ENCODE measurements around the gene SHISA9. TPM values are rescaled to one million over a fixed set of nuclear protein-coding genes. Genes with fewer than 3 reads are reported as not detected.

SHISA9 gene
- total and polyA plus RNA-seq, 12 donors, result 0.04 to 0.96 (median 0.13) TPM; not detected in 3

DNA sequence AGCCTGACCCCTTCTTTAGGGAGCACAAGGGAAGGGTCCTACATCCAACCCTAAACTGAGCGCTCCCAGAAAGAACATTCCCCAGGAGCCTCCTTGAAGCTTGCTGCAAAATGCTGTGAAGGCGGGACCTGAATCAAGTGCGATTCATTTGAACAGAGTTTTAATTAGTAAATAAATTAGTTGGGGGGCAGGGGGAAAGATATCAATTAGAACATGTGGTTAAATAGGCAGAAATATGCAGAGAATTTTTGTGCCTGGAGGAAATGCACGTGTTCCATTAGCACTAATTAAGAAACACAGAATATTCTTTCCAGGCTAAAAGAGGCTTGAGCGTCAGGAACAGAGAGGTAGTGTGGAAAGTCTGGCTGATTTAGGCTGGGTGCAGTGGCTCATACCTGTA is 38.5 kb upstream of the SHISA9 start:
- Histone ChIP-seq H3K9me3 (no peaks in the 10 kb centered on the region), H3K4me3 (no peak overlapping the region), H3K4me1 (no peaks in the 10 kb centered on the region), H3K27me3 (peaks cover 0 to 8% (median 0%) of the 10 kb centered on the region in 7 donors), H3K27ac (no peak overlapping the region), H3K36me3 (no peaks in the 10 kb centered on the region)
- DNase-seq (no peak), ATAC-seq (no peak)
- TF ChIP-seq, protein P1, sequence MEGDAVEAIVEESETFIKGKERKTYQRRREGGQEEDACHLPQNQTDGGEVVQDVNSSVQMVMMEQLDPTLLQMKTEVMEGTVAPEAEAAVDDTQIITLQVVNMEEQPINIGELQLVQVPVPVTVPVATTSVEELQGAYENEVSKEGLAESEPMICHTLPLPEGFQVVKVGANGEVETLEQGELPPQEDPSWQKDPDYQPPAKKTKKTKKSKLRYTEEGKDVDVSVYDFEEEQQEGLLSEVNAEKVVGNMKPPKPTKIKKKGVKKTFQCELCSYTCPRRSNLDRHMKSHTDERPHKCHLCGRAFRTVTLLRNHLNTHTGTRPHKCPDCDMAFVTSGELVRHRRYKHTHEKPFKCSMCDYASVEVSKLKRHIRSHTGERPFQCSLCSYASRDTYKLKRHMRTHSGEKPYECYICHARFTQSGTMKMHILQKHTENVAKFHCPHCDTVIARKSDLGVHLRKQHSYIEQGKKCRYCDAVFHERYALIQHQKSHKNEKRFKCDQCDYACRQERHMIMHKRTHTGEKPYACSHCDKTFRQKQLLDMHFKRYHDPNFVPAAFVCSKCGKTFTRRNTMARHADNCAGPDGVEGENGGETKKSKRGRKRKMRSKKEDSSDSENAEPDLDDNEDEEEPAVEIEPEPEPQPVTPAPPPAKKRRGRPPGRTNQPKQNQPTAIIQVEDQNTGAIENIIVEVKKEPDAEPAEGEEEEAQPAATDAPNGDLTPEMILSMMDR (IDR thresholded peaks at IDR 0.05), result no peak
- intact Hi-C loops (cut with DNase I), result no loop called here
- WGBS, 2 donors, result 81 to 82% methylated on average over 5 of the region's 5 CpGs

DNA sequence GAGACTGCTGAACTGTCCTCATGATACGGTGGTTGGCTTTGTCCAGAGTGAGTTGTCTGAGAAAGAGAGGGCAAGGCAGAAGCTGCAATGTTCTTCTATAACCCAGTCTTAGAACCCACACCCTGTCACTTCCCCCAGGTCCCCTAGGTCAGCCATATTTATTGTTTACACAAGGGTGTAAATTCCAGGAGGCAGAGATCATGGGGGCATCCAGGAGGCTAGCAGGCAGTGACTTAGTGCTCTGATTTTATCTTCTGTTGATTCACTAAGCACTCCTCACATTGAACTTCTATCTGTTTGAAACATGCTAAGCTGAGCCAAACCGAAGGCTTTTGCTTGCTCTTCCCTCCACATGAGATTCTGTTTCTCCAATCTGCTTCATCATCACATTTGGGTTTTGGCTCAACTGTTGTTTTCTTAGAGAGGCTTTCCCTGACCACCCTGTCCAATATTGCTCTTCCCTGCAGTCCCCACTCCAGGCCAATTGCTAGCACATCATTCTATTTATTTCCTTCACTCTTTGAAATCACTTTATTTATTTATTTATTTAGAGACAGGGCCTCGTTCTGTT is 34.3 kb upstream of the SHISA9 start:
- Histone ChIP-seq H3K4me3 (no peak overlapping the region), H3K36me3 (no peaks in the 10 kb centered on the region), H3K27me3 (peaks cover 0 to 11% (median 0%) of the 10 kb centered on the region in 7 donors), H3K9me3 (peaks cover 0 to 10% (median 0%) of the 10 kb centered on the region in 11 donors), H3K27ac (no peak overlapping the region), H3K4me1 (no peaks in the 10 kb centered on the region)
- DNase-seq (no peak), ATAC-seq (no peak)
- intact Hi-C loops (cut with DNase I), result no loop called here
- TF ChIP-seq, protein P1 (IDR thresholded peaks at IDR 0.05), result no peak
- WGBS, 2 donors, result 64 to 65% methylated on average over 3 of the region's 3 CpGs

DNA sequence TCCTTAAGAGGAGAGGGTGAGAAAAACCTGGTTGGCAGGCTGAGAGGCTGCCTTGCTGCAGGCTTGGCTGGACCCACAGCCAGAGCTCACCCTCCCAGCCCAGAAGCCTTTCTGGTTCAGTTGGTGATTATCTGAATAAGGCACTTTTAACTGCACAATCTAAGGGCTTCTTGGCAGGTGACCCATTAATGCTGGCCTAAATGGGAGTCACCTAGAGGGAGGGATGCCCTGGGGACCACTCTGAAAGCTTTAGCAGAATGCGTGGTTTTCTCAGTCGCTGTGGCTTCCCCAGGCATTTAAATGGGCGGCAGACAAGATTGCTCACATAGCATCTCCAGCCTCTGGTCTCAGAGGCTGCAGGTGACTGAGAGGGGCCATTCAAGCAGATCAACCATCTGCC is 33.2 kb upstream of the SHISA9 start:
- Histone ChIP-seq H3K4me1 (no peaks in the 10 kb centered on the region), H3K36me3 (no peaks in the 10 kb centered on the region), H3K27me3 (peaks cover 0 to 4% (median 0%) of the 10 kb centered on the region in 7 donors), H3K27ac (no peak overlapping the region), H3K4me3 (no peak overlapping the region), H3K9me3 (peaks cover 0 to 10% (median 0%) of the 10 kb centered on the region in 11 donors)
- TF ChIP-seq, protein P1 (IDR thresholded peaks at IDR 0.05), result no peak
- intact Hi-C loops (cut with DNase I), result no loop called here
- DNase-seq (no peak), ATAC-seq (no peak)
- WGBS, 2 donors, result 70 to 71% methylated on average over 3 of the region's 3 CpGs

DNA sequence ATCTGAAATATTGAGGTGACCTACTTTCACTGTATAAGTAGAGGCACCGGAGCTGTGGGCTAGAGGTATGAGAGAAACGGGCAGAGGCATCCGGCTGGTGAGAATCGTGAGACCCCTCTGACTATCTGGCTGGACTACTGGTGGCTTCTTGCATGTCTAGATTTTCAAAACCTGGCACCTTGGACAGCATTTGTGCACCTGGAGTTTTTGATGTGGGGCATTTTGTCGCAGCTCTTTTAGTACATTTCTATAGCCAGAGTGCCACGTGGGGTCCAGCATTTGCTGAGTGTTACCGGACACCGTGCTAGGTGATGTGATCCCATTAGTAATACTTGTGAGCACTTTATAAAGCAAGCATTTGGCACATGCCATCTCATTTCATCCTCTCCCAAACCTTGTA is 32.6 kb upstream of the SHISA9 start:
- ATAC-seq (no peak), DNase-seq (no peak)
- intact Hi-C loops (cut with DNase I), result no loop called here
- Histone ChIP-seq H3K27ac (no peak overlapping the region), H3K4me3 (no peak overlapping the region), H3K36me3 (no peaks in the 10 kb centered on the region), H3K4me1 (no peaks in the 10 kb centered on the region), H3K9me3 (peaks cover 0 to 10% (median 0%) of the 10 kb centered on the region in 11 donors), H3K27me3 (peaks cover 0 to 5% (median 0%) of the 10 kb centered on the region in 7 donors)
- WGBS, 2 donors, result 78 to 81% methylated on average over 8 of the region's 8 CpGs
- TF ChIP-seq, protein P1 (IDR thresholded peaks at IDR 0.05), result no peak

Data from heart right ventricle (tissue), 16 donors.